A673 (cell line): ENCODE measurements around the gene PAXX.

ENCODE experiments used
- EZH2 ChIP-seq: fragments of 200-600 bp; sonication (generic); IDR thresholded peaks from 2 replicates; pipeline ENCODE4 v1.6.1; 2017; ENCODE audit warnings: borderline replicate concordance, low read depth, mild to moderate bottlenecking, mixed read lengths, antibody characterized with exemption, low read length; ENCODE audit not compliant: poor library complexity, severe bottlenecking
- TF ChIP-seq, protein P1 (sequence below): fragments of 300-800, 200-600 bp; sonication (generic); conservative IDR thresholded peaks from 2 replicates; pipeline ENCODE4 v1.5.1; 2017; ENCODE audit warnings: low read depth, mild to moderate bottlenecking, antibody characterized with exemption, low read length, moderate library complexity, mixed read lengths

DNA sequence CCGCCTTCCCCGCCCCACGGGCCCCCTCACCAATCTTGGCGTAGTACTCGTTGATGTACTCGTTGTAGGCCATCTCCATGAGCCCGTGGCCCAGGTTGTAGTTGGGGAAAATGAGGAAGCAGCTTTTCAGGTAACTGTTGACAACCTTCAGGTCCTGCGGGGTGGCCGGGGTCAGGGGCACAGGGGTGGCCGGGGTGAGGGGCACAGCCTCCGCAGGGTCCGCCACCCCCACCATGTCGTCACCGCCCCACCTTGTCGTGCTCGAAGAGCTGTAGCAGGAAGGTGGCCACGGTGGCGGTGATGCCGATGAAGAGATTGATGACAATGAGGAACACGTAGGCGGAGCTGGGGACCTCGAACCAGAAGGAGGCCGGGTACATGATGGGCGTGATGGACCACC is 18.9 kb downstream of the PAXX start:
- no peak for TF ChIP-seq EZH2
- TF ChIP-seq, protein P1, sequence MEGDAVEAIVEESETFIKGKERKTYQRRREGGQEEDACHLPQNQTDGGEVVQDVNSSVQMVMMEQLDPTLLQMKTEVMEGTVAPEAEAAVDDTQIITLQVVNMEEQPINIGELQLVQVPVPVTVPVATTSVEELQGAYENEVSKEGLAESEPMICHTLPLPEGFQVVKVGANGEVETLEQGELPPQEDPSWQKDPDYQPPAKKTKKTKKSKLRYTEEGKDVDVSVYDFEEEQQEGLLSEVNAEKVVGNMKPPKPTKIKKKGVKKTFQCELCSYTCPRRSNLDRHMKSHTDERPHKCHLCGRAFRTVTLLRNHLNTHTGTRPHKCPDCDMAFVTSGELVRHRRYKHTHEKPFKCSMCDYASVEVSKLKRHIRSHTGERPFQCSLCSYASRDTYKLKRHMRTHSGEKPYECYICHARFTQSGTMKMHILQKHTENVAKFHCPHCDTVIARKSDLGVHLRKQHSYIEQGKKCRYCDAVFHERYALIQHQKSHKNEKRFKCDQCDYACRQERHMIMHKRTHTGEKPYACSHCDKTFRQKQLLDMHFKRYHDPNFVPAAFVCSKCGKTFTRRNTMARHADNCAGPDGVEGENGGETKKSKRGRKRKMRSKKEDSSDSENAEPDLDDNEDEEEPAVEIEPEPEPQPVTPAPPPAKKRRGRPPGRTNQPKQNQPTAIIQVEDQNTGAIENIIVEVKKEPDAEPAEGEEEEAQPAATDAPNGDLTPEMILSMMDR = no peak
